IPS-20b (cell line): ENCODE data around the gene PDLIM7.
"Not testable (repeated sequence)": the region's sequence is repeated elsewhere in the genome, so short reads cannot be mapped to it uniquely, and the experiment has no call there.

Source experiments
- H3K27ac ChIP-seq: one replicate; pipeline ENCODE4 v1.5.1; 2013; ENCODE audit warnings: low read length
- H3K27me3 ChIP-seq: 2 replicates; pipeline ENCODE4 v1.6.1; 2013; ENCODE audit warnings: mild to moderate bottlenecking, low read length, inconsistent platforms; ENCODE audit not compliant: insufficient read depth
- H3K36me3 ChIP-seq: 2 replicates; pipeline ENCODE4 v1.6.1; 2013; ENCODE audit warnings: low read depth, mild to moderate bottlenecking, inconsistent platforms, low read length, moderate library complexity; ENCODE audit not compliant: insufficient read depth
- H3K4me1 ChIP-seq: 2 replicates; pipeline ENCODE4 v1.6.1; 2013; ENCODE audit warnings: mild to moderate bottlenecking, control low read depth, inconsistent platforms, low read length, moderate library complexity; ENCODE audit not compliant: insufficient read depth
- H3K4me3 ChIP-seq: 2 replicates; pipeline ENCODE4 v1.5.1; 2013; ENCODE audit warnings: mild to moderate bottlenecking, low read length, inconsistent platforms
- H3K9ac ChIP-seq: 2 replicates; pipeline ENCODE4 v1.6.1; 2013; ENCODE audit warnings: low read depth, mild to moderate bottlenecking, inconsistent platforms, low read length, moderate library complexity
- H3K9me3 ChIP-seq: 2 replicates; pipeline ENCODE4 v1.6.1; 2013; ENCODE audit warnings: mild to moderate bottlenecking, low read depth, low read length, inconsistent platforms; ENCODE audit not compliant: insufficient read depth

PDLIM7 gene

GRCh38 chr5:177492841-177493240 is 4.6 kb downstream of the PDLIM7 start:
- Histone ChIP-seq H3K27ac (no peak overlapping the region), H3K9ac (no peak overlapping the region), H3K36me3 (peaks cover 77% of the 10 kb centered on the region), H3K9me3 (no peaks in the 10 kb centered on the region), H3K4me1 (peaks cover 15% of the 10 kb centered on the region), H3K4me3 (no peak overlapping the region), H3K27me3 (no peaks in the 10 kb centered on the region; the same call in 1 of the 2 replicates)

GRCh38 chr5:177491983-177492746 is 5.2 kb downstream of the PDLIM7 start:
- Histone ChIP-seq H3K4me1 (peaks cover 15% of the 10 kb centered on the region), H3K27ac (no peak overlapping the region), H3K4me3 (no peak overlapping the region), H3K27me3 (no peaks in the 10 kb centered on the region), H3K9ac (no peak overlapping the region), H3K9me3 (no peaks in the 10 kb centered on the region), H3K36me3 (peaks cover 84% of the 10 kb centered on the region)

- H3K4me1 ChIP-seq: peaks cover 15% of the 10 kb centered on the region
- H3K4me3 ChIP-seq: no peak overlapping the region
- H3K27me3 ChIP-seq: no peaks in the 10 kb centered on the region
- no peak overlapping the region for H3K27ac ChIP-seq
- peaks cover 88% of the 10 kb centered on the region for H3K36me3 ChIP-seq
- H3K9ac ChIP-seq: peak overlapping the region; percentile 7; the same call in 1 of the 2 replicates
- no peaks in the 10 kb centered on the region for H3K9me3 ChIP-seq
Observed at GRCh38 chr5:177491429-177491945, 5.9 kb downstream of the PDLIM7 start.

GRCh38 chr5:177490992-177491391 is 6.4 kb downstream of the PDLIM7 start:
- Histone ChIP-seq H3K9me3 (no peaks in the 10 kb centered on the region), H3K4me3 (no peak overlapping the region), H3K36me3 (peaks cover 89% of the 10 kb centered on the region), H3K27ac (no peak overlapping the region), H3K4me1 (peaks cover 12% of the 10 kb centered on the region), H3K27me3 (no peaks in the 10 kb centered on the region), H3K9ac (peak overlapping the region; percentile 7; the same call in 1 of the 2 replicates)

GRCh38 chr5:177490311-177490991 is 7.0 kb downstream of the PDLIM7 start:
- H3K4me3 ChIP-seq: no peak overlapping the region
- H3K27me3 ChIP-seq: no peaks in the 10 kb centered on the region
- H3K4me1 ChIP-seq: peaks cover 7% of the 10 kb centered on the region
- no peaks in the 10 kb centered on the region for H3K9me3 ChIP-seq
- no peak overlapping the region for H3K27ac ChIP-seq
- no peak overlapping the region for H3K9ac ChIP-seq
- peaks cover 89% of the 10 kb centered on the region for H3K36me3 ChIP-seq

- Histone ChIP-seq H3K27ac (no peak overlapping the region), H3K4me3 (no peak overlapping the region), H3K27me3 (no peaks in the 10 kb centered on the region), H3K4me1 (no peaks in the 10 kb centered on the region; the same call in none of the 2 replicates), H3K36me3 (peaks cover 90% of the 10 kb centered on the region), H3K9me3 (no peaks in the 10 kb centered on the region), H3K9ac (no peak overlapping the region)
Observed at GRCh38 chr5:177489119-177489716, 8.2 kb downstream of the PDLIM7 start.

GRCh38 chr5:177487975-177488374 is 9.4 kb downstream of the PDLIM7 start:
- Histone ChIP-seq H3K36me3 (peaks cover 90% of the 10 kb centered on the region), H3K9ac (no peak overlapping the region), H3K4me1 (no peaks in the 10 kb centered on the region), H3K9me3 (no peaks in the 10 kb centered on the region), H3K27me3 (no peaks in the 10 kb centered on the region), H3K4me3 (no peak overlapping the region), H3K27ac (no peak overlapping the region)

GRCh38 chr5:177487144-177487543 is 10.3 kb downstream of the PDLIM7 start:
- Histone ChIP-seq H3K4me3 (no peak overlapping the region), H3K4me1 (no peaks in the 10 kb centered on the region), H3K9me3 (no peaks in the 10 kb centered on the region), H3K36me3 (peaks cover 85% of the 10 kb centered on the region), H3K9ac (no peak overlapping the region), H3K27ac (no peak overlapping the region), H3K27me3 (no peaks in the 10 kb centered on the region)

GRCh38 chr5:177486256-177486655 is 11.1 kb downstream of the PDLIM7 start:
- Histone ChIP-seq H3K4me1 (no peaks in the 10 kb centered on the region), H3K36me3 (peaks cover 92% of the 10 kb centered on the region), H3K9me3 (no peaks in the 10 kb centered on the region), H3K27me3 (no peaks in the 10 kb centered on the region), H3K4me3 (no peak overlapping the region), H3K9ac (no peak overlapping the region), H3K27ac (no peak overlapping the region)

- H3K27me3 ChIP-seq, H3K9me3 ChIP-seq, H3K9ac ChIP-seq, H3K27ac ChIP-seq, H3K4me3 ChIP-seq, H3K4me1 ChIP-seq: not testable (repeated sequence)
- H3K36me3 ChIP-seq: peaks cover 88% of the 10 kb centered on the region
Observed at GRCh38 chr5:177485753-177486152, 11.7 kb downstream of the PDLIM7 start.

- no peak overlapping the region for H3K4me3 ChIP-seq
- no peaks in the 10 kb centered on the region for H3K4me1 ChIP-seq
- no peak overlapping the region for H3K27ac ChIP-seq
- H3K9ac ChIP-seq: no peak overlapping the region
- H3K27me3 ChIP-seq: no peaks in the 10 kb centered on the region
- H3K9me3 ChIP-seq: no peaks in the 10 kb centered on the region
- H3K36me3 ChIP-seq: peaks cover 81% of the 10 kb centered on the region
Observed at GRCh38 chr5:177484902-177485549, 12.4 kb downstream of the PDLIM7 start.
